Thyroid gland (tissue), 4 donors: ENCODE measurements around the gene CLEC11A. TPM values are rescaled to one million over a fixed set of nuclear protein-coding genes. Genes with fewer than 3 reads are reported as not detected.

Source experiments
- DNase-seq, 2 donors: peaks; one replicate each; pipeline ENCODE4 v3.0.0-alpha.2; 2019
- H3K27ac ChIP-seq, 3 donors: fragments of 200-600 bp; sonication (generic); 1 replicate in 2 of 3; 2 replicates in 1 of 3; pipeline ENCODE4 v1.5.1; 2016 to 2019; ENCODE audit warnings: mild to moderate bottlenecking in 1 of 3, moderate library complexity in 1 of 3
- H3K27me3 ChIP-seq: fragments of 200-600 bp; sonication (generic); one replicate; pipeline ENCODE4 v1.5.1; 2019
- H3K36me3 ChIP-seq, 2 donors: fragments of 200-600 bp; sonication (generic); one replicate each; pipeline ENCODE4 v1.5.1; 2016 to 2019
- H3K4me1 ChIP-seq, 2 donors: fragments of 200-600 bp; sonication (generic); one replicate each; pipeline ENCODE4 v1.5.1; 2017 to 2019
- H3K4me3 ChIP-seq, 3 donors: fragments of 200-600 bp; sonication (generic); replicated peaks in 1 of 3; 1 replicate in 2 of 3; 2 replicates in 1 of 3; pipeline ENCODE4 v1.5.1; 2016; ENCODE audit warnings: mild to moderate bottlenecking in 1 of 3
- H3K9me3 ChIP-seq: fragments of 200-600 bp; sonication (generic); one replicate; pipeline ENCODE4 v1.5.1; 2017
- POLR2A ChIP-seq, 2 donors: fragments of 450-650 bp; IDR thresholded peaks; one replicate each; pipeline ENCODE4 v1.6.1; 2017; ENCODE audit warnings: antibody characterized with exemption in 2 of 2, mild to moderate bottlenecking in 2 of 2, moderate library complexity in 1 of 2
- WGBS, 2 donors: methylation state at CpG; one replicate each; pipeline ENCODE4 v1.1.5; 2017; 5-methylcytosine and 5-hydroxymethylcytosine counted together
- intact Hi-C: fragments of 100-400 bp; cut with DNase I; formaldehyde crosslinking; loops from one replicate; pipeline ENCODE4 v1.15.1; 2023
- total RNA-seq, 4 donors: library from RNA; depleted of rRNA; stranded (reverse); fragments of >200 nt; gene quantifications; one replicate each; pipeline ENCODE4 v1.2.3, GENCODE V29; 2016
- TF ChIP-seq, protein P1 (sequence below), 6 experiments: fragments of 200-600 bp in 3 of 6; fragments of 450-650 bp in 3 of 6; sonication (generic) in 3 of 6; IDR thresholded peaks; one replicate each; pipeline ENCODE4 v1.5.1; 2016 to 2019; ENCODE audit warnings: antibody characterized with exemption in 6 of 6, mild to moderate bottlenecking in 2 of 6, inconsistent platforms in 1 of 6, moderate library complexity in 1 of 6

CLEC11A gene
- total RNA-seq, 4 donors from 2014 or later: 5.0 to 16.0 (median 8.9) TPM

- intact Hi-C loops: no loop called here
- DNase-seq: no peak
- no peaks in the 10 kb centered on the region for H3K27me3 ChIP-seq
Measured at GRCh38 chr19:50703915-50704796, 19.0 kb upstream of the CLEC11A start.

DNA sequence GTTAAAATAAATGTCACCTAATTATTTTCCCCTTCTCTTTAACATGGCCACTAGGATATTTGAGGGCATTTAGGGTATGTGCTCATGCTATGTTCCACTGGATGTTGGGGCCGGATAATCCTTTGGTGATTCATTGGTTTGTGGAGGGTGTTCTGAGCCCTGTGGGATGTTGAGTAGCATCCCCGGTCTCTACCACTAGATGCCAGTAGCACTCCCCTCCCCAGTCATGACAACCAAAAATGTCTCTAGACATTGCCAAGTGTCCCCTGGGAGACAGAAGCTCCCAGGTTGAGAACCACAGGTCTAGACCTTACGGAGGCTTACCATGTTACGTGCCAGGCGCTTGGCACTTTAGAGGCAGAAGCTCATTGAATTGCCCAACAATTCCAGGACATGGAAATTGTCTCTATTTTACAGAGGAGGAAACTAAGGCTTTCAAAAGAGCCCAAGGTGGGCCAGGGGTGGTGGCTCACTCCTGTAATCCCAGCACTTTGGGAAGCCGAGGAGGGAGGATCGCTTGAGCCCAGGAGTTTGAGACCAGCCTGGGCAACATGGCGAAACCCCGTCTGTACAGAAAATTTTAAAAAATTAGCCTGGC is 17.6 kb upstream of the CLEC11A start:
- Histone ChIP-seq H3K36me3 (no peaks in the 10 kb centered on the region), H3K4me1 (no peaks in the 10 kb centered on the region), H3K27ac (no peak overlapping the region), H3K9me3 (no peaks in the 10 kb centered on the region), H3K4me3 (no peak overlapping the region), H3K27me3 (no peaks in the 10 kb centered on the region)
- intact Hi-C loops: no loop called here
- peak; percentile 13 to 21 for DNase-seq
- TF ChIP-seq, protein P1, sequence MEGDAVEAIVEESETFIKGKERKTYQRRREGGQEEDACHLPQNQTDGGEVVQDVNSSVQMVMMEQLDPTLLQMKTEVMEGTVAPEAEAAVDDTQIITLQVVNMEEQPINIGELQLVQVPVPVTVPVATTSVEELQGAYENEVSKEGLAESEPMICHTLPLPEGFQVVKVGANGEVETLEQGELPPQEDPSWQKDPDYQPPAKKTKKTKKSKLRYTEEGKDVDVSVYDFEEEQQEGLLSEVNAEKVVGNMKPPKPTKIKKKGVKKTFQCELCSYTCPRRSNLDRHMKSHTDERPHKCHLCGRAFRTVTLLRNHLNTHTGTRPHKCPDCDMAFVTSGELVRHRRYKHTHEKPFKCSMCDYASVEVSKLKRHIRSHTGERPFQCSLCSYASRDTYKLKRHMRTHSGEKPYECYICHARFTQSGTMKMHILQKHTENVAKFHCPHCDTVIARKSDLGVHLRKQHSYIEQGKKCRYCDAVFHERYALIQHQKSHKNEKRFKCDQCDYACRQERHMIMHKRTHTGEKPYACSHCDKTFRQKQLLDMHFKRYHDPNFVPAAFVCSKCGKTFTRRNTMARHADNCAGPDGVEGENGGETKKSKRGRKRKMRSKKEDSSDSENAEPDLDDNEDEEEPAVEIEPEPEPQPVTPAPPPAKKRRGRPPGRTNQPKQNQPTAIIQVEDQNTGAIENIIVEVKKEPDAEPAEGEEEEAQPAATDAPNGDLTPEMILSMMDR (IDR thresholded peaks at IDR 0.05): peak in 4 of 6 experiments; percentile 11 to 50 (median 41)
- TF ChIP-seq POLR2A (IDR thresholded peaks at IDR 0.05): no peak
- WGBS, 2 donors: 43 to 44% methylated on average over 8 to 9 of the region's 9 CpGs

More at GRCh38 chr19:50703915-50704796, 19.0 kb upstream of the CLEC11A start:
- H3K9me3 ChIP-seq: no peaks in the 10 kb centered on the region
- H3K4me1 ChIP-seq: no peaks in the 10 kb centered on the region
- WGBS, 2 donors: 32 to 36% methylated on average over 22 of the region's 22 CpGs
- TF ChIP-seq, protein P1 (IDR thresholded peaks at IDR 0.05): no peak
- TF ChIP-seq POLR2A (IDR thresholded peaks at IDR 0.05): no peak
- H3K4me3 ChIP-seq: no peak overlapping the region
- no peaks in the 10 kb centered on the region for H3K36me3 ChIP-seq
- no peak overlapping the region for H3K27ac ChIP-seq

- H3K27me3 ChIP-seq: no peaks in the 10 kb centered on the region
- no peak overlapping the region for H3K27ac ChIP-seq
- H3K4me1 ChIP-seq: no peaks in the 10 kb centered on the region
- intact Hi-C loops: no loop called here
- TF ChIP-seq, protein P1 (IDR thresholded peaks at IDR 0.05): no peak
- no peak for TF ChIP-seq POLR2A (IDR thresholded peaks at IDR 0.05)
- H3K4me3 ChIP-seq: no peak overlapping the region
- 77 to 82% methylated on average over 5 of the region's 5 CpGs for WGBS, 2 donors
- no peak for DNase-seq
- H3K9me3 ChIP-seq: no peaks in the 10 kb centered on the region
- H3K36me3 ChIP-seq: no peaks in the 10 kb centered on the region
Measured at GRCh38 chr19:50706387-50706786, 16.8 kb upstream of the CLEC11A start.

- no peak for DNase-seq
- Histone ChIP-seq H3K9me3 (no peaks in the 10 kb centered on the region), H3K36me3 (no peaks in the 10 kb centered on the region), H3K27ac (no peak overlapping the region), H3K4me1 (no peaks in the 10 kb centered on the region), H3K4me3 (no peak overlapping the region), H3K27me3 (no peaks in the 10 kb centered on the region)
- intact Hi-C loops: no loop called here
- WGBS, 2 donors: 68 to 71% methylated on average over 12 of the region's 12 CpGs
- no peak for TF ChIP-seq POLR2A (IDR thresholded peaks at IDR 0.05)
Measured at GRCh38 chr19:50708179-50708879, 14.8 kb upstream of the CLEC11A start.

DNA sequence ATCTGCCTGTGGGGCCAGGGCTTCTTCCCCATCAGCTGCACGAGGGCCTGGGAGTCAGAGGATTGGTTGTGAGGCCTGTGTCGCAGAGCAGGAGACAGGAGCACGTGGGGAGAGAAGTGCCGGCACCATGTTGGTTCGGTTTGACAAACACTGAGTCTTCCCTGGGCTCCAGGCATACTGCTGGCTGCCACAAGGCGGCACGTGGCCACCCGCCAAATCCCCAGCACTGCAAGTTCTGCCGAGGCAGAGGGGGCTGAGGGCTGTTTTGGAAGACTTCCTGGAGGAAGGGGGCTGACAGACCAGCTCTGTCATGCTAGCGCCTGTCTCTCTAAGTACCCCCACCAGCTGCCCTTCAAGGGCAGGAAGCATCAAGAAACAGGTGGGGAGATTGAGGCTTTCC is 13.1 kb upstream of the CLEC11A start:
- H3K36me3 ChIP-seq: no peaks in the 10 kb centered on the region
- H3K4me1 ChIP-seq: no peaks in the 10 kb centered on the region
- TF ChIP-seq, protein P1 (IDR thresholded peaks at IDR 0.05): no peak
- no peak overlapping the region for H3K4me3 ChIP-seq
- H3K9me3 ChIP-seq: no peaks in the 10 kb centered on the region
- no peak overlapping the region for H3K27ac ChIP-seq
- DNase-seq: no peak
- no peaks in the 10 kb centered on the region for H3K27me3 ChIP-seq
- intact Hi-C loops: no loop called here
- 46 to 55% methylated on average over 4 to 5 of the region's 10 CpGs for WGBS, 2 donors
